DOHH2 (cell line): ENCODE measurements around the gene RNF217.

ENCODE experiments used
- EZH2phosphoT487 ChIP-seq: fragments of 200-600 bp; sonication (generic); IDR thresholded peaks from 2 replicates; pipeline ENCODE4 v1.6.1; 2017; ENCODE audit warnings: borderline replicate concordance, mild to moderate bottlenecking, antibody characterized with exemption, low read length, moderate library complexity, mixed read lengths
- TF ChIP-seq, protein P1 (sequence below): fragments of 200-600 bp; sonication (generic); IDR thresholded peaks from one replicate; pipeline ENCODE4 v1.5.1; 2014; ENCODE audit warnings: antibody characterized with exemption, mild to moderate bottlenecking, low read depth, low read length; ENCODE audit not compliant: poor library complexity, severe bottlenecking

DNA sequence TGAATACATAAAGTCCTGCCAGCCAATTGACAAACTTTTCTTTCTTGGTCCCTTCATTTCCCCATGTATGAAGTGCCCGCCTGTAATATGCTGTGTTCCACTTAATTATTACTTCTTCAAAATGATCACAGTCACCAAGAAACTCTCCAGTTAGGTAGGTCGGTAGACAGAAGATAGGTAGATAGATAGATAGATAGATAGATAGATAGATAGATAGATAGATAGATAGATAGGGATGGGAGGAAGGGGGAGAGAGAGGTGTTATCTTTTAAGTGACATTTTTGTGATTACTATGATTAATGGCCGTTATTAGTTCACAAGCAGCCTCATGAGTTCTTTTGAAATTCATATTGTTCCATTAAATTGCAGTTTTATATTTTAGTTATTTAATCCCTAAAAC, 111.9 kb downstream of the RNF217 start:
- TF ChIP-seq, protein P1, sequence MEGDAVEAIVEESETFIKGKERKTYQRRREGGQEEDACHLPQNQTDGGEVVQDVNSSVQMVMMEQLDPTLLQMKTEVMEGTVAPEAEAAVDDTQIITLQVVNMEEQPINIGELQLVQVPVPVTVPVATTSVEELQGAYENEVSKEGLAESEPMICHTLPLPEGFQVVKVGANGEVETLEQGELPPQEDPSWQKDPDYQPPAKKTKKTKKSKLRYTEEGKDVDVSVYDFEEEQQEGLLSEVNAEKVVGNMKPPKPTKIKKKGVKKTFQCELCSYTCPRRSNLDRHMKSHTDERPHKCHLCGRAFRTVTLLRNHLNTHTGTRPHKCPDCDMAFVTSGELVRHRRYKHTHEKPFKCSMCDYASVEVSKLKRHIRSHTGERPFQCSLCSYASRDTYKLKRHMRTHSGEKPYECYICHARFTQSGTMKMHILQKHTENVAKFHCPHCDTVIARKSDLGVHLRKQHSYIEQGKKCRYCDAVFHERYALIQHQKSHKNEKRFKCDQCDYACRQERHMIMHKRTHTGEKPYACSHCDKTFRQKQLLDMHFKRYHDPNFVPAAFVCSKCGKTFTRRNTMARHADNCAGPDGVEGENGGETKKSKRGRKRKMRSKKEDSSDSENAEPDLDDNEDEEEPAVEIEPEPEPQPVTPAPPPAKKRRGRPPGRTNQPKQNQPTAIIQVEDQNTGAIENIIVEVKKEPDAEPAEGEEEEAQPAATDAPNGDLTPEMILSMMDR = no peak
- TF ChIP-seq EZH2phosphoT487 = no peak
